ENCODE measurements around the gene STARD3. TPM values are rescaled to one million over a fixed set of nuclear protein-coding genes. Genes with fewer than 3 reads are reported as not detected.
"Not testable (repeated sequence)": the region's sequence is repeated elsewhere in the genome, so short reads cannot be mapped to it uniquely, and the experiment has no call there.

The STARD3 gene
- total and polyA plus RNA-seq, 4 donors = 27.4 to 79.7 (median 64.8) TPM

DNA sequence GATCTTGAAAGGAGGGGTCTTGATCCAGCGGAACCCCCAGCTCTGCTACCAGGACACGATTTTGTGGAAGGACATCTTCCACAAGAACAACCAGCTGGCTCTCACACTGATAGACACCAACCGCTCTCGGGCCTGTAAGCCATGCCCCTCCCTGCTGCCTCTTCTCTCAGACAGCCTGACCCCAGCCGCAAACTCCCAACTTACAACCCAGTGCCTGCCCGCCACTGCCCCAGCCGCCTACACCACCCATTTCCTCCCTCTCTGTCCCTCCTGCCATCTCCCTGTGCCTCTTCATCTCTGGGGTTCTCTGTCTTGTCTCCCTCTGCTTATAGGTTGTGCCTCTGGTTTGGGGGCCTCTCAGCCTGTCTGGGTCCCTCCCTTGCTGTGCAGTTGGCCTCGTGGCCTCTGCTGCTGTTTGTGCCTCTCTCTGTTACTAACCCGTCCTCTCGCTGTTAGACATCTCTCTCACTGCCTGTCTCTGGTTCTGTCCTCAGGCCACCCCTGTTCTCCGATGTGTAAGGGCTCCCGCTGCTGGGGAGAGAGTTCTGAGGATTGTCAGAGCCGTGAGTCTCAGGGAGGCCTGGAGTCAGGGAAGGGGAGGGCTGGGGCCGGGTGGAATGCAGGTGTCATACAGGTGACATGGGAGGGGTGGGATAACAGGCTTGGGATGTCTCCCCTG is 72.5 kb downstream of the STARD3 start:
- TF ChIP-seq, protein P1, sequence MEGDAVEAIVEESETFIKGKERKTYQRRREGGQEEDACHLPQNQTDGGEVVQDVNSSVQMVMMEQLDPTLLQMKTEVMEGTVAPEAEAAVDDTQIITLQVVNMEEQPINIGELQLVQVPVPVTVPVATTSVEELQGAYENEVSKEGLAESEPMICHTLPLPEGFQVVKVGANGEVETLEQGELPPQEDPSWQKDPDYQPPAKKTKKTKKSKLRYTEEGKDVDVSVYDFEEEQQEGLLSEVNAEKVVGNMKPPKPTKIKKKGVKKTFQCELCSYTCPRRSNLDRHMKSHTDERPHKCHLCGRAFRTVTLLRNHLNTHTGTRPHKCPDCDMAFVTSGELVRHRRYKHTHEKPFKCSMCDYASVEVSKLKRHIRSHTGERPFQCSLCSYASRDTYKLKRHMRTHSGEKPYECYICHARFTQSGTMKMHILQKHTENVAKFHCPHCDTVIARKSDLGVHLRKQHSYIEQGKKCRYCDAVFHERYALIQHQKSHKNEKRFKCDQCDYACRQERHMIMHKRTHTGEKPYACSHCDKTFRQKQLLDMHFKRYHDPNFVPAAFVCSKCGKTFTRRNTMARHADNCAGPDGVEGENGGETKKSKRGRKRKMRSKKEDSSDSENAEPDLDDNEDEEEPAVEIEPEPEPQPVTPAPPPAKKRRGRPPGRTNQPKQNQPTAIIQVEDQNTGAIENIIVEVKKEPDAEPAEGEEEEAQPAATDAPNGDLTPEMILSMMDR (IDR thresholded peaks at IDR 0.05; ENCODE audit: control extremely low read depth, extremely low read depth) = no peak
- WGBS, 2 donors = 87 to 92% methylated on average over 14 of the region's 14 CpGs
- Histone ChIP-seq H3K4me3 (no peak overlapping the region), H3K36me3 (ENCODE audit: control insufficient read depth in 4 of 4, insufficient read depth in 4 of 4, low read length in 4 of 4) (peaks cover 0 to 36% (median 27%) of the 10 kb centered on the region in 4 donors), H3K4me1 (ENCODE audit: control insufficient read depth in 5 of 5, insufficient read depth in 5 of 5, low read length in 5 of 5) (peaks cover 0 to 22% (median 11%) of the 10 kb centered on the region in 5 donors), H3K27me3 (ENCODE audit: control insufficient read depth in 3 of 3, insufficient read depth in 3 of 3, low read length in 2 of 3) (no peaks in the 10 kb centered on the region), H3K27ac (ENCODE audit: low read depth in 1 of 2, low read length in 1 of 2) (no peak overlapping the region), H3K9ac (ENCODE audit: insufficient read depth in 1 of 2, low read length in 2 of 2) (no peak overlapping the region), H3K9me3 (ENCODE audit: control insufficient read depth in 4 of 4, insufficient read depth in 3 of 4, low read length in 3 of 4) (no peaks in the 10 kb centered on the region)
- DNase-seq (no peak), ATAC-seq (ENCODE audit: insufficient read depth, low FRiP score) (no peak)

DNA sequence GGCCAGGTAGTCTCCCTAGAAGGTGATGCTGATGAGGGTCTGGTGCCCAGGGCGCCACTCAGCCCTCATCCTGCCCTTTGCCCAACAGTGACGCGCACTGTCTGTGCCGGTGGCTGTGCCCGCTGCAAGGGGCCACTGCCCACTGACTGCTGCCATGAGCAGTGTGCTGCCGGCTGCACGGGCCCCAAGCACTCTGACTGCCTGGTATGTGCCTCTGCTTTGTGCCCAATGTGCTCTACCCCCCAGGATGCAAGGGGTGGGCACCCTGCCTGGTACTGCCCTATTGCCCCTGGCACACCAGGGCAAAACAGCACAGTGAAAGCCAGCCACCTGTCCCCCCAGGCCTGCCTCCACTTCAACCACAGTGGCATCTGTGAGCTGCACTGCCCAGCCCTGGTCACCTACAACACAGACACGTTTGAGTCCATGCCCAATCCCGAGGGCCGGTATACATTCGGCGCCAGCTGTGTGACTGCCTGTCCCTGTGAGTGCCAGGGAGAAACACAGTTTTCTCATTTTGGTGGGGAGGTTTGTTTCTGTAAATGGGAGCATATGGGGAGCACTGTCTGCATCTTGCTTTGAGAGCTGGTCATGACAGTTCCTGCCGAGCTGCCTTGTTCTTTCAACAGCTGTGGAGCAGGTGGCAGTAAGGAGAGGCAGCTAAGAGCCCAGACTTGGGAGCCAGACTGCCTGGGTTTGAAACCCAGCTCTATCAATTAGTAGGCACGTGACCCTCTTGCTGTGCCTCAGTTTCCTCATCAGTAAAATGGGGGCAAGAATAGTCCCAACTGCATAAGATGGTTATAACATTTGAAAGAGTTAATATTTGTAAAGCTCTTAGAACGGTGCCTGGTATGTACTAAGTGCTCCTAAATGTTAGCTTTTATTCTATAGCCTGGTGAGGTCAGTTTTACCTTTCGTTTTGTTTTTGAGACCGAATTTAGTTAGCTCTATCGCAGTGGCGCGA is 73.3 kb downstream of the STARD3 start:
- WGBS, 2 donors = 93 to 95% methylated on average over 18 to 20 of the region's 20 CpGs
- no peak overlapping the region for H3K27ac ChIP-seq (ENCODE audit: low read depth in 1 of 2, low read length in 1 of 2)
- peaks cover 0 to 14% (median 6%) of the 10 kb centered on the region in 5 donors for H3K4me1 ChIP-seq (ENCODE audit: control insufficient read depth in 5 of 5, insufficient read depth in 5 of 5, low read length in 5 of 5)
- peaks cover 0 to 39% (median 29%) of the 10 kb centered on the region in 4 donors for H3K36me3 ChIP-seq (ENCODE audit: control insufficient read depth in 4 of 4, insufficient read depth in 4 of 4, low read length in 4 of 4)
- DNase-seq = no peak
- H3K9me3 ChIP-seq (ENCODE audit: control insufficient read depth in 4 of 4, insufficient read depth in 3 of 4, low read length in 3 of 4) = no peaks in the 10 kb centered on the region
- no peaks in the 10 kb centered on the region for H3K27me3 ChIP-seq (ENCODE audit: control insufficient read depth in 3 of 3, insufficient read depth in 3 of 3, low read length in 2 of 3)
- no peak overlapping the region for H3K9ac ChIP-seq (ENCODE audit: insufficient read depth in 1 of 2, low read length in 2 of 2)
- TF ChIP-seq, protein P1 (IDR thresholded peaks at IDR 0.05; ENCODE audit: control extremely low read depth, extremely low read depth) = no peak
- ATAC-seq (ENCODE audit: insufficient read depth, low FRiP score) = no peak
- no peak overlapping the region for H3K4me3 ChIP-seq

DNA sequence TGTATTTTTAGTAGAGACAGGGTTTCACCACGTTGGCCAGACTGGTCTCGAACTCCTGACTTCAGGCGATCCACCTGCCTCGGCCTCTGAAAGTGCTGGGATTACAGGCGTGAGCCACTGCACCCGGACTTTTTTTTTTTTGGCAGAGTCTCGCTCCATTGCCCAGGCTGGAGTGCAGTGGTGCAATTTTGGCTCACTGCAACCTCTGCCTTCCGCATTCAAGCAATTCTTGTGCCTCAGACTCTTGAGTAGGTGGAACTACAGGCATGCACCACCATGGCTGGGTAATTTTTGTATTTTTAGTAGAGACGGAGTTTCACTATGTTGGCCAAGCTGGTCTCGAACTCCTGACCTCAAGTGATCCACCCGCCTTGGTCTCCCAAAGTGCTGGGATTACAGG is 74.1 kb downstream of the STARD3 start:
- peaks cover under 1 to 47% (median 35%) of the 10 kb centered on the region in 4 donors for H3K36me3 ChIP-seq (ENCODE audit: control insufficient read depth in 4 of 4, insufficient read depth in 4 of 4, low read length in 4 of 4)
- DNase-seq; H3K27ac ChIP-seq (ENCODE audit: low read depth in 1 of 2, low read length in 1 of 2); H3K9ac ChIP-seq (ENCODE audit: insufficient read depth in 1 of 2, low read length in 2 of 2); H3K4me3 ChIP-seq; ATAC-seq (ENCODE audit: insufficient read depth, low FRiP score); H3K4me1 ChIP-seq (ENCODE audit: control insufficient read depth in 5 of 5, insufficient read depth in 5 of 5, low read length in 5 of 5); H3K27me3 ChIP-seq (ENCODE audit: control insufficient read depth in 3 of 3, insufficient read depth in 3 of 3, low read length in 2 of 3); H3K9me3 ChIP-seq (ENCODE audit: control insufficient read depth in 4 of 4, insufficient read depth in 3 of 4, low read length in 3 of 4): not testable (repeated sequence)
- WGBS, 2 donors = 93 to 95% methylated on average over 11 of the region's 11 CpGs

DNA sequence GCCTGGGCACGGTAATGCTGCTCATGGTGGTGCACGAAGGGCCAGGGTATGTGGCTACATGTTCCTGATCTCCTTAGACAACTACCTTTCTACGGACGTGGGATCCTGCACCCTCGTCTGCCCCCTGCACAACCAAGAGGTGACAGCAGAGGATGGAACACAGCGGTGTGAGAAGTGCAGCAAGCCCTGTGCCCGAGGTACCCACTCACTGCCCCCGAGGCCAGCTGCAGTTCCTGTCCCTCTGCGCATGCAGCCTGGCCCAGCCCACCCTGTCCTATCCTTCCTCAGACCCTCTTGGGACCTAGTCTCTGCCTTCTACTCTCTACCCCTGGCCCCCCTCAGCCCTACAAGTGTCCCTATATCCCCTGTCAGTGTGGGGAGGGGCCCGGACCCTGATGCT is 74.9 kb downstream of the STARD3 start:
- 93 to 95% methylated on average over 10 of the region's 10 CpGs for WGBS, 2 donors
- peaks cover 5 to 48% (median 39%) of the 10 kb centered on the region in 4 donors for H3K36me3 ChIP-seq (ENCODE audit: control insufficient read depth in 4 of 4, insufficient read depth in 4 of 4, low read length in 4 of 4)
- TF ChIP-seq, protein P1 (IDR thresholded peaks at IDR 0.05; ENCODE audit: control extremely low read depth, extremely low read depth) = no peak
- H3K4me3 ChIP-seq = no peak overlapping the region
- DNase-seq = no peak
- H3K9ac ChIP-seq (ENCODE audit: insufficient read depth in 1 of 2, low read length in 2 of 2) = no peak overlapping the region
- H3K27me3 ChIP-seq (ENCODE audit: control insufficient read depth in 3 of 3, insufficient read depth in 3 of 3, low read length in 2 of 3) = no peaks in the 10 kb centered on the region
- peaks cover 0 to 1% (median 0%) of the 10 kb centered on the region in 5 donors for H3K4me1 ChIP-seq (ENCODE audit: control insufficient read depth in 5 of 5, insufficient read depth in 5 of 5, low read length in 5 of 5)
- no peak overlapping the region for H3K27ac ChIP-seq (ENCODE audit: low read depth in 1 of 2, low read length in 1 of 2)
- no peaks in the 10 kb centered on the region for H3K9me3 ChIP-seq (ENCODE audit: control insufficient read depth in 4 of 4, insufficient read depth in 3 of 4, low read length in 3 of 4)
- ATAC-seq (ENCODE audit: insufficient read depth, low FRiP score) = no peak

Data from lung (tissue), 12 donors.